Muscle of back (tissue), 11 donors: Measurements from ENCODE around the gene UGT1A5. TPM values are rescaled to one million over a fixed set of nuclear protein-coding genes. Genes with fewer than 3 reads are reported as not detected.
"Not testable (repeated sequence)": the region's sequence is repeated elsewhere in the genome, so short reads cannot be mapped to it uniquely, and the experiment has no call there.

ENCODE experiments used
- DNase-seq, 3 donors: peaks; one replicate each; pipeline versions ENCODE4 v3.0.0 to v3.0.0-alpha.2; 2013
- polyA plus RNA-seq, 10 donors: library from polyadenylated mRNA; unstranded; fragments of 120-200 nt; gene quantifications; one replicate each; pipeline ENCODE4 v1.2.1, GENCODE V29; 2013; ENCODE audit not compliant: insufficient read length in 10 of 10

The UGT1A5 gene
- polyA plus RNA-seq, 10 donors, result not detected

- no peak for DNase-seq
Measured at GRCh38 chr2:233693963-233694362, 18.7 kb upstream of the UGT1A5 start.

DNA sequence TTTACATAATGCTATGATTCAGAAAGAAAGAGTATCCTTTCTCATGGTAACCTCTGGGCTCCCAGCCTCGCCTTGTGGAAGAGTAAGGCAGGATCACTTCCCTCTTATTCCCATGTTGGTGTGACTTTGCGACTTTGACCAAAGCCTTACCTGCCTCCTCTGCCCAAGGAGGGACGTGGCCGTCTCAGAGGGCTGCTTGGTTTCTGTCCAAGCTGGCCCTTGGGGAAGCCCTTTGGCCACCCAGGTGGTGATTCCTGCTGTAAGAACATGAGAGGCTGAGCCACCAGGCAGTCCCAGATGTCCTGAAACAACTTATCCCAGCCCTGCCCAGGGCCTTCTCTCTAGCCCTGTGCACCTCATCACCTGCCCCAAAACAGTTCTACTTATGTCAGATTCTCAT, 14.0 kb upstream of the UGT1A5 start:
- DNase-seq, result no peak

DNA sequence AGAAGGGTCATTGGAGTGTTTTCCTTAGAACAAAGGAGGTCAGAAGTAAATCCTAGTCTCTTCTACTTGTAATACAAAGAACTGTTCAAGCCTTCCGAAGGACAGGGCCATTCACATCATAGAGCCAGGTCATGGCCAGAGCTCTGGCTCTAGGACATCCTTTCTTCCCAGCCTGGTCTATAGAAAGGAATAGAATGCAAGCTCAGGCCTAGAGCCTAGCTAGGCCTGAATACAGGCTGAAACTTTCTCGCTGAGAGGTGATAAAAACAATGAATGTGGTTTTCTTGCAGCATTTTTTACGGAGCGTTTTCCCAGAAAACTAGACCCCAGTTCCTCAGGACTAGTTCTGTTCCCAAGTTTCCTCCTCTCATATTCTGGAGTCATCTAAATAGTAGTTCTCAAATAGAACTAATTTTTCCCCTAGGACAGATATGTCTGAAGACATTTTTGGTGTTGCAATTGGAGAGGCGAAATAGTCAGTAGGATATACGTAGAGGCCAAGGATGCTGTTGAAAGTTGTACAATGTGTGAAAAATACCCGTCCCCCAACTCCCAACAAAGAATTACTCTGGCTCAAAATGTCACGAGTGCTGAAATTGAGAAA, 13.2 kb upstream of the UGT1A5 start:
- DNase-seq, result no peak

DNA sequence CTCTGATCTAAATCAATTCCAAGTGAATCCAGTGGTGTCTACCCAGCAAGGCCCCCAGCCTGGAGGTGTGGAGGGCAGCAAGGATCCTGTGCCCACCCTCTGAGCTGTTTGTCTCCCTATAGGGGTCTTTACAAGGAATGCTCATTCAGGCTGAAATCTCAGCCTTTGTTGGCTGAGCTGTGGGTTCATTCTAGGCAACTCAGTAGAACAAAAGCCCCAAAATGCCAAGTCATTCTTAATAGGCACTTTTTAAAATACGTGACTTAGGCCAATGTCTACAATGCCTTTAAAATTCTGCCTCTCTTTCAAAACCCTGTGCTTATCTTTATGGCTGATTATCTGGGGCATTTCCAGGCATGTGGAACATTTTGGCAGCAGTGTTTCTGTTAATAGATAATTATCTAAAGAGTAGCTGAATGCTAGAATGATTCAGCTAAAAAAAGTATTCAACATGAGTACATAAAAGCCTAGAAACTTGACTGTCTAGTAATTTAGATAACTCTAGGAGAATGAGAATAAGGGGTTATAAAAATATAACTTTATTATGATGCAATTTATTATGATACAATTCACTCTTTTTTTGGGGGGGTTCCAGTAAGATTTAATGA, 12.6 kb upstream of the UGT1A5 start:
- no peak for DNase-seq

- not testable (repeated sequence) for DNase-seq
Measured at GRCh38 chr2:233700842-233701241, 11.9 kb upstream of the UGT1A5 start.

DNA sequence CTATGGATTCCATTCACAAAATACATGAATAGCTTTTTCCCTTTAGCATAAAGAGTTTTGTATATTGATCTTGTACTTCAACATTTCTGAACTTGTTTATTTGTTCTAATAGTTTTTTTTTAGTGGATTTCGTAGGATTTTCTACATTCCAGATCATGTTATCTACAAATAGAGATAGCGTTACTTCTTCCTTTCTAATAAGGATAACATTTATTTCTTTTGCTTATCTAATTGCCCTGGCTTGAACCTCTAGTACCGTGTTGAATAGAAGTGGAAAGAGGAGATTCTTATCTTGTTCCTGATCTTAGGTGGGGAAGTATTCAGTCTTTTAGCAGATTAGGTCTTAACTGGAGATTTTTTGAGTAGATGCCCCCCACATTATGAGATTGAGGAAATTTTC, 10.5 kb upstream of the UGT1A5 start:
- DNase-seq, result no peak

GRCh38 chr2:233705911-233706506, 6.7 kb upstream of the UGT1A5 start:
- peak in 1 of 3 donors; percentile 8 for DNase-seq

DNA sequence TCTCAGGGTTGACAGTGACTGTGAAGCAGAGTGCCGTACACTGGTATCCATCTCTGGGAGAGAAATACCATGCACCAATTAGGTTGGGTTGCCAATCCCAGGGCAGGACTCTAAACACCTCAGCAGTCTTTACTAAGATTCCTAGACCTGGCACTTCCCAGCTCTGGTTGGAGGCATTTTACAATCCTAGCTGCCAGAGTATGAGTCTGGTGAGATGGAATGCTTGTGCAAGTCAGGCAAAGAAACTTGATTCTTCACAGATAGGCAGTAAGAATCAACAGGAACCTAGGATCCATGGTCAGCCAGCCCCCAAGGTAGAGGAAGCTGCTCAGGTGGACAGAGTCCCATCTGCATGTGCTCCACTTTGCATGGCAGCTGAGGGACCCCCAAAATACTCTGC, 6.0 kb upstream of the UGT1A5 start:
- DNase-seq, result no peak

GRCh38 chr2:233707940-233708644, 4.6 kb upstream of the UGT1A5 start:
- no peak for DNase-seq

- DNase-seq, result no peak
Measured at GRCh38 chr2:233708942-233709341, 3.8 kb upstream of the UGT1A5 start.

- peak; percentile 33 to 56 (median 42) for DNase-seq
Measured at GRCh38 chr2:233711312-233712008, 1.2 kb upstream of the UGT1A5 start.

DNA sequence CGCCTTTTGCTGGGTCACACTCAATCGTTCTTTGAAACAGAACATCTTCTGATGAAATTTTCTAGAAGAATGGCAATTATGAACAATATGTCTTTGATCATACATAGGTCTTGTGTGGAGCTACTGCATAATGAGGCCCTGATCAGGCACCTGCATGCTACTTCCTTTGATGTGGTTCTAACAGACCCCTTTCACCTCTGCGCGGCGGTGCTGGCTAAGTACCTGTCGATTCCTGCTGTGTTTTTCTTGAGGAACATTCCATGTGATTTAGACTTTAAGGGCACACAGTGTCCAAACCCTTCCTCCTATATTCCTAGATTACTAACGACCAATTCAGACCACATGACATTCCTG, 532 bp downstream of the UGT1A5 start:
- no peak for DNase-seq

GRCh38 chr2:233714121-233714520, 1.4 kb downstream of the UGT1A5 start:
- no peak for DNase-seq

- no peak for DNase-seq
Measured at GRCh38 chr2:233718552-233718951, 5.8 kb downstream of the UGT1A5 start, which contains the start of gene UGT1A4. TSS of gene UGT1A4 (plus strand) at chr2:233718736. CDS start at chr2:233718821, 85 bp downstream.

DNA sequence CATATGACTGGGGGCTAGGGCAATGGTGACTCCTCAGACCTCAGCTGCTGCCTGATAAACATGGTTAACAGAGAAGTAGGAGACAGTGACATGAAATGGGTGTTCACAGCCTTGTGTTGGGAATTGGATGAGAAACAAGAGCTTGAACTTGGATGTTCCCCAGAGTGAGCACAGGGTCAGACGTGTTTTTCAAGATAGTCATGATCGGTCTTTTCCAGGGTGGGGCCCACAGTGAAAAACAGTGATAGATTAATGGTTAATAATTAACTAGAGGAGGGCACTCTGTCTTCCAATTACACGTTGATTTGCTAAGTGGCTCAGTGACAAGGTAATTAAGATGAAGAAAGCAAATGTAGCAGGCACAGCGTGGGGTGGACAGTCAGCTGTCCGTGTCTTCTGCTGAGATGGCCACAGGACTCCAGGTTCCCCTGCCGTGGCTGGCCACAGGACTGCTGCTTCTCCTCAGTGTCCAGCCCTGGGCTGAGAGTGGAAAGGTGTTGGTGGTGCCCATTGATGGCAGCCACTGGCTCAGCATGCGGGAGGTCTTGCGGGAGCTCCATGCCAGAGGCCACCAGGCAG, 16.1 kb downstream of the UGT1A5 start, which contains the start of gene UGT1A3:
Gene UGT1A3 (plus strand): TSS at position 320 of the 579 bp plus-strand sequence. CDS start 85 bp downstream, at position 405.
- no peak for DNase-seq

GRCh38 chr2:233736868-233737653, 24.4 kb downstream of the UGT1A5 start:
- DNase-seq, result not testable (repeated sequence)

DNA sequence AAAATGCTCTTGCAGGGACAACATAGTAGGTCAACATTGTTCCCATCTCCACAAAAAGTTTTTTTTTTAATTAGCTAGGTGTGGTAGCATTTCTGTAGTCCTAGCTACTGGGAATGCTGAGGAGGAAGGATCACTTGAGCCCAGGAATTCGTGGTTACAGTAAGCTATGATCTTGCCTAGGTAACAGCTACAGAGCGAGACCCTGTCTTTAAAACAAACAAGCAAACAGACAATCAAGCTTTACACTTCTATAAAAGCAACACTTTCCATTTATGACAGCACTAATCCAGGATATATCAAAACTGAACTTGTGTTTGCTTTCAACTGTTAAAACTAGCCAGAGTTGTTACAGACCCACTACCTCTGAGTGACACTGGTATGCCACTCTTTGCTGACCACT, 28.2 kb downstream of the UGT1A5 start:
- no peak for DNase-seq

GRCh38 chr2:233743464-233744259, 31.0 kb downstream of the UGT1A5 start:
- no peak for DNase-seq

DNA sequence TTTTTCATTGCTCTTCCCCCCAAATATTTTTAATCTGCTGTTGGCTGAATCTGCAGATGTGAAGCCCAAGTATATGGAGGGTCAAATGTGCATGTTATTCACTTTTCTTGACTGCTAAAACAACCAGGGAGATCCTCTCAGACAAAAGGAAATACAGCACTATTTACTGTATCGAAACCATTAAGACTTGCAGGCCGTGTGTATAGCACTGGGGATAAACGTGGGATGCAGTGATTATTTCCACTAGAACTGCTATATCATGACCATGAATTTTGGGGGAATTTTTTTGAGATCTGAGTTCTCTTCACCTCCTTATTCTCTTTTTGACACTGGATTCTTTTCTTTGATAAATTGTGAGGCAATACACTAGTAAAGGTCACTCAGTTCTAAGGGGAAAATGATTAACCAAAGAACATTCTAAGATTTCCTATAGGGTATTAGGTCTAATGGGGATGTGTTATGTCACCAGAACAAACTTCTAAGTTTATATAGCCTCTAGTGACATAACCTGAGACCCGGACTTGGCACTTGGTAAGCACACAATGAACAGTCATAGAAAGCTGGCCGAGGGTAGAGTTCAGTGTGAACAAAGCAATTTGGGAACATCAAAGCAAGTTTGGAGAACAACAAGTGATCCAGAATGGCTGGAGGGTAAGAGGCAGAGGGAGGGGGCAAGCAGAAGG, 32.5 kb downstream of the UGT1A5 start:
- DNase-seq, result no peak
